Glomerular visceral epithelial cell (primary cell): ENCODE measurements around the gene EID1.
"Not testable (repeated sequence)": the region's sequence is repeated elsewhere in the genome, so short reads cannot be mapped to it uniquely, and the experiment has no call there.

Experiments
- DNase-seq: peaks from one replicate; pipeline ENCODE4 v3.0.0-alpha.2; 2016; ENCODE audit errors: extremely low spot score

The EID1 gene

DNA sequence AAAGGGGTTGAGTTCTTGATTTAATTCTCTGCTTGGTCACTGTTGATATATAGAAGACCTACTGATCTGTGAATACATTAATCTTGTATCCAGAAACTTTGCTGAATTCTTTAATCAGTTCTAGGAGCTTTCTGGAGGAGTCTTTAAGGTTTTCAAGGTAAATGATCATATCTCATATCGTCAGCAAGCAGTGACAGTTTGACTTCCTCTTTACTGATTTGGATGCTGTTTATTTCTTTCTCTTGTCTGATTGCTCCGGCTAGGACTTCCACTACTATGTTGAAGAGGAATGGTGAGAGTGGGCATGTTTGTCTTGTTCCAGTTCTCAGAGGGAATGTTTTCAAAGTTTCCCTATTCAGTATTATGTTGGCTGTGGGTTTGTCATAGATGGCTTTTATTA is 31.4 kb downstream of the EID1 start:
- DNase-seq = not testable (repeated sequence)

DNA sequence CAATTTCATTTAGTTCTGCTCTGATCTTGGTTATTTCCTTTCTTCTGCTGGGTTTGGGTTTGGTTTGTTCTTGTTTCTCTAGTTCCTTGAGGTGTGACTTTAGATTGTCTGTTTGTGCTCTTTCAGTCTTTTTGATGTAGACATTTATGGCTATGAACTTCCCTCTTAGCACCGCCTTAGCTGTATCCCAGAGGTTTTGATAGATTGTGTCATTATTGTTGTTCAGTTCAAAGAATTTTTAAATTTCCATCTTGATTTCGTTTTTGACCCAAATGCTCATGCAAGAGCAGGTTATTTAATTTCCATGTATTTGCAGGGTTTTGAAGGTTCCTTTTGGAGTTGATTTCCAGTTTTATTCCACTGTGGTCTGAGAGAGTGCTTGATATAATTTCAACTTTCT is 32.6 kb downstream of the EID1 start:
- DNase-seq = not testable (repeated sequence)

DNA sequence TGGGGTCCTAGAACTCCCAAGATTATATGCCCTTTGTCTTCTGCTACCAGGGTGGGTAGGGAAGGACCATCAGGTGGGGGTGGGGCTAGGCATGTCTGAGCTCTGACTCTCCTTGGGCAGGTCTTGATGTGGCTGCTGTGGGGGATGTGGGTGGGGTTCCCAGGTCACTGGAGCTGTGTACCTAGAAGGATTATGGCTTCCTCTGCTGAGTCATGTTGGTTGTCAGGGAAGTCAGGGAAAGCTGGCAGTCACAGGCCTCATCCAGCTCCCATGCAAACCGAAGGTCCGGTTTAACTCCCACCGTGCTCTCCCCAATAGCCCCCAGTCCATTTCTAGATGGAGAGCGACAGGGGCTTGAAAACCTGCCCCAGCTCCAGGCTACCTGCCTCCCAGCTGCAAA is 35.2 kb downstream of the EID1 start:
- peak; percentile 42 for DNase-seq

DNA sequence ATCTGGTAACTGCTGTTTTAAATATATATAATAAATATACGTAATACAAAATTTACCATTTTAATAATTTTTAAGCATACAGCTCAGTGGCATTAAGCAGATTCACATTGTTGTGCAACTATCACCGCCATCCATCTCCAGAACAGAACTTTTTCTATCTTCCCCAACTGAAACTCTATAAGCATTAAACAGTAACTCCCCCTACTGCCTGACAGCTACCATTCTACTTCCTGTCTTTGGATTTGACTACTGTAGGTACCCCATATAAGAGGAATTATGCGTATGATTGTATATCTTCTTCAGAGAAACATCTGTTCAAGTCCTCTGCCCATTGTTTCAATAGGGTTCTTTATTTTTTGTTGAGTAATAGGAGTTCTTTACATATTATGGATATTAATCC is 36.8 kb downstream of the EID1 start:
- DNase-seq = no peak

DNA sequence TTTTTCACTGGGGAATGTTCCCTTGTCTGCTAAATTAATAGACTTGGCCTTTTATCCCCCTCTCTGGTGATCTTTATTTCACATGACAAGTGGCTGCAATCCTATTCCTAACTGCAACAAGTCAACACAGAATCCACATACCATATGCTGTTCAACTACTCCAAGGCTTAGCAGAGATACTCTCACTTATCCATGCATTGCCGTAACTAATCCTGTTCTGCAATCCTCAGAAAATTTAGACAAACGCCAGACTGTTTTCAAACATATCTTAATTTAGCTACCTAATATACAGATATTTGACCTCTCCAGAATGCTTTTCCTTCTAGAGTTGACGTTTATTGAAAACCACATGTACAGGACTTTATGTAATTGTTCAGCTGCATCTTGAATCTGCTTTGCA is 37.9 kb downstream of the EID1 start:
- no peak for DNase-seq

DNA sequence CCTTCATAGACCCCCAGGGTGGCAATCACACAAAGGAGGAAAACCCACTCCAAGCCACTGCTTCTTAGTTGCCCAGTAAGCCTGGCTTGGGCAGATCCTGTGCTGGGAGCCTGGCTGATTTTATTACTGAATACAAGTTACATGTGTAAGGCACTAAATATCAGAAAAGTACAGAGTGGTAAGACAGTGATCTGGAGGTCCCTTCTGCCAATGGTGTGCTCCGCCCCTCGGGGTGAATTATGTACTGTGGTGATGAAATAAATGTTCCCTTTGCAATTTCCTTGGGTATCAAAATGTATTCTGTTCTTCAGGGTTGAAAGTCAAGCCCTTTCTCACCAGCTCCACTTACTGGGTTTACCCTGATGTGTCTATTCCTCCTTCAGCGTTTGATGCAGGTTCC is 38.8 kb downstream of the EID1 start:
- DNase-seq = no peak

DNA sequence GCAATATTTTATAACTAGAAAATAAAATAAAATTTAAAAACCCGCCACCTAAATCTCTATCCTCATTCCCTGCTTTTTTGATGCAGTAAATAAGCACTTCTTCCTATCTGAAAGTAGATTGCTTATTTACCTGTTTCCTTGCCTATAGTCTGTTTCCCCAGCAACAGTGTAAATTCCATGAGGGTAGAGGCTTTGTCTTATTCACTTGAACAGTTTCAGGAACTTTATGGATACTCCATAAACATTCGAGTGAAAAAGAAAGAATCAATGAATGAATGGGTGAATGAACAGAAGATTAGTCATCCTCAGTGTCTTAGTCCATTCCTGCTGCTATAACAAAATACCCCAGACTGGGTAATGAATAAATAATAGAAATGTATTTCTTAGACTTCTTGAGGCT is 44.1 kb downstream of the EID1 start:
- no peak for DNase-seq

DNA sequence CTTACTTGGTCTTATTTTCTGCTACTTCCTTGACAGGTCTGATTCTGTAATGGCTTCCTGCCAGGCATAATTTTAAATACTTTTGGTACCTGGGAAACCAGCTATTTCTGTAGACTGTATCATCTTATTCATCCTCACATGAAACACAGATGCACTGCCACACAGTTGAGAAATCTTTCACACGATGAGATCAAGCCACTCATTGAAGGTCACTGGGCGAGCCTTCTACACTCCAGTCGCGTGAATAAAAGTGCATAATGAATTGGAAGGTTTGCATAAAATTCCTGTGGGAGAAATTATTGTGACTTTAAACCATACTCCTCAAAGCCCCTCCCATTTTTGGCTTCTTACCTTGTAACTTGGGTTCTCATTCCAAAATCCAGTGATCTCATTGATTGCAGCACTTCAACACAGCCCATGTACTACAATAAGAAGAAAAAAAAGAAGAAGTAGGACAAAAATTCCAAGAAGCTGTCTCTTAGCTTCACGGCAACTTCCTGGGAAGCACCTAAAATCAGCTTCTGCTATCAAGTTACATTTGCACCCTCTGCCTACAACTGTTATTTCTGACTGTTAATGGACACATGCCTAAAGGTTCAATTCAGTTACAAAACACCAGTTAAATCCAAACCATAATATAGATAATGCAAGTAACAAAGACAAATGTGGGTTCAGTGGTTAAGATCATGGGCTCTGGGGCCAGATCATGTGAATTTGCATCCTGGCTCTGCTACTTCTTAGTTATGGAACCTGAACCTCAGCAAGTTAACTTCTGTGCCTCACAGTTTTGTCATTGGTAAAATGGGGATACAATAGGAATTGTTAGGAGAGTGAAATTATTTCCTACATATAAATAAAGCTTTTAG is 46.8 kb downstream of the EID1 start:
- DNase-seq = no peak

DNA sequence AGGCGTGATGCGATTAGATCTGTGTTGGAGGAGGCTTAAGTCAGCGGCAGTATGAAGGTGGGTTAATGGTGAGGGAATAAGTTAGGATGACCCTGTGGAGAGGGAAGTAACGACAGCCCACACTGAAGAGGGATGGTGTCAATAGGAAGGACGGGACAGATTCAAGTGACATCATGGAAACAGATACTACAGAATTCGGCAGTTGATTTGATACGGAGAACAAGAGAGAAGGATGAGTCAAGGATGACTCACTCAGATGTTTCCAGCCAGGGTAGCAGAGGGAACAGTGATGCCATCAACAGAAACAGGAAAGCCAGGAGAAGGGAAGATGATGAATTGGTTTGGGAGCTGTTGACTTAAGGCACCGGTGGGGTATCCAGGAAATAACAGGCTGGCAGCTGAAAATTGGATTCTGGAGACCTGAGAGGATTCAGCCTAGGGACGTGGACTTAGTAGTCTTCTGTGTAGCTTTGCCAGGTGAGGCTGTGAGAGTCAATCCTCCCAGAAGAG is 47.8 kb downstream of the EID1 start:
- peak; percentile 74 for DNase-seq

DNA sequence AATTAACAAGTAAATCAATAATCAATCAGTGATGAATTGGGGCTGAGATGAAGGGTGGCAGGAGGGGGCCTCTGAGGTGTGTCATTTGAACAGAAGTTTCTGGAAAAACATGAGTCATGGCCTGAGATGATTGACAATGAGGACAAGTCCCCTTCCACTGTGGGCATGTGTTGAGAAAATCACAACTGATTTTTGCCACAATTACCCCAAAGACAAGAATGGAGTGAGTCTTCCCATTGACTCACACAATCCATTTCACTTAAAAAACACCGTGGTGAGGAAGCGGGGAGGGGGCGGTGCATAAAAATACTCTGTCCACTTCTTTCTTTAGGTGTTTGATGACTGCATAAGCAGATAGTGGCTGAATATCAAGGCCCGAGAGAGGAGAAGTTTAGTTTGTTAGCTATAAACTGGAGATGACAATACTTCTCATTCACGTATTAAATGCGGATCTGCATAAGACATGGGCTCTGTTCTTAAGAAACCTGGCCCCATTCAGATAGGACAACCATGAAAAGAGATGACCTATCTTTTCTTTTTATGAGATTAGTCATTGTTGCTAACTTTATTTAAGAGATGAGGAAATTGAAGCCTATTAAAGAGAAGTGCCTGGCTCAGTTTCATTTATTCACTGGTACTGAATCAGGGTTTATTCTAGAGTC is 51.1 kb downstream of the EID1 start:
- DNase-seq = peak; percentile 9

DNA sequence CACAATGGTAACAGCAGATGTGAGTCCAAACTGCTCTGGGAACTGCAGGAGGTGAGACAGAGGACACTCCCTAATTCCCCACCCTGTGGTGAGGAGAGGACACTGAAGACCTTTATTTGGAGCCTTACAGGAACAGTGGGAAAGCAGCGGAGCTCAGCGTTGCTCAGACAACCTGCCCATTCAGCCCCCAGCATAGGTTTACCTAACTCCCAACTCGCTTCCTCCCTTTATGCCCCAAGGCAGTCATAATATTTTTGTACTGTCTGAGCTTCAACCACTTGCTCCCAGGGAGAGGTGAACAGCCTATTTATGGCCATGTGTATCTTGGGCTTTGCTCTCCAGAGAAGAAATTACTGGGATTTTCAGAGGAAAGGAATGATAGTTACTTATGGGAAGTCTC is 51.7 kb downstream of the EID1 start:
- DNase-seq = no peak
